Kidney (tissue), 14 donors: ENCODE results near the gene FOXN3. TPM values are rescaled to one million over a fixed set of nuclear protein-coding genes. Genes with fewer than 3 reads are reported as not detected.
"Not testable (repeated sequence)": the region's sequence is repeated elsewhere in the genome, so short reads cannot be mapped to it uniquely, and the experiment has no call there.

Experiments
- DNase-seq, 5 donors: peaks; one replicate each; pipeline ENCODE4 v3.0.0-alpha.2; 2013 to 2020
- FAIRE-seq: peaks from 2 replicates; lab custom pipeline; 2012; peaks lifted over from hg19 to GRCh38; lab: Jason Lieb, UNC
- H3K27ac ChIP-seq, 2 donors: one replicate each; pipeline ENCODE4 v1.7.0; 2013; ENCODE audit warnings: low read depth in 2 of 2, low read length in 2 of 2, inconsistent platforms in 1 of 2
- H3K27me3 ChIP-seq: one replicate; pipeline ENCODE4 v1.7.1; 2013; ENCODE audit warnings: low read length, inconsistent platforms; ENCODE audit not compliant: control insufficient read depth, insufficient read depth
- H3K36me3 ChIP-seq, 3 donors: one replicate each; pipeline versions ENCODE4 v1.7.0 to v1.7.1; 2013; ENCODE audit warnings: low read length in 3 of 3, control low read depth in 1 of 3, inconsistent platforms in 1 of 3; ENCODE audit not compliant: insufficient read depth in 3 of 3, control insufficient read depth in 2 of 3
- H3K4me1 ChIP-seq, 3 donors: one replicate each; pipeline versions ENCODE4 v1.7.0 to v1.7.1; 2013; ENCODE audit warnings: low read length in 3 of 3, inconsistent platforms in 1 of 3, low read depth in 1 of 3; ENCODE audit not compliant: control insufficient read depth in 2 of 3, insufficient read depth in 2 of 3
- H3K4me3 ChIP-seq, 3 donors: one replicate each; pipeline versions ENCODE4 v1.7.0 to v1.8.1; 2013; ENCODE audit warnings: low read length in 3 of 3, control low read depth in 1 of 3, inconsistent platforms in 1 of 3
- H3K9ac ChIP-seq, 3 donors: one replicate each; pipeline versions ENCODE4 v1.7.0 to v1.7.1; 2013; ENCODE audit warnings: low read length in 3 of 3, control low read depth in 1 of 3, inconsistent platforms in 1 of 3
- H3K9me3 ChIP-seq, 3 donors: one replicate each; pipeline versions ENCODE4 v1.7.0 to v1.7.1; 2013; ENCODE audit warnings: low read length in 3 of 3, control low read depth in 1 of 3, inconsistent platforms in 1 of 3; ENCODE audit not compliant: control insufficient read depth in 2 of 3, insufficient read depth in 1 of 3
- CTCF ChIP-seq: IDR thresholded peaks from 3 replicates; pipeline ENCODE4 v1.5.1; 2012; ENCODE audit warnings: mild to moderate bottlenecking, moderate library complexity, borderline replicate concordance; ENCODE audit not compliant: insufficient read depth; ENCODE audit errors: extremely low read depth
- intact Hi-C: fragments of 100-400 bp; cut with DNase I; formaldehyde crosslinking; loops from one replicate; pipeline ENCODE4 v1.11.1; 2022
- polyA plus RNA-seq: library from polyadenylated mRNA; stranded (reverse); fragments of 350-450 nt; fragmentation: Illumina TruSeq; extraction: RNeasy Lipid Tissue Mini Kit (QIAGEN cat#74804); gene quantifications from one replicate; pipeline ENCODE4 v1.2.3, GENCODE V29; 2014; ENCODE audit warnings: low read depth, low replicate concordance; ENCODE audit not compliant: insufficient read depth
- total RNA-seq: library from RNA; stranded (reverse); fragmentation: NEBNext Ultra II Directional; extraction: Animal tissue kit (Norgen Biotek cat#: 25700); gene quantifications from one replicate; pipeline ENCODE4 v1.2.1, GENCODE V29; 2021
- donor health status: control.
- donor health status: control.
- donor health status: control.
- donor health status: control.
- donor health status: control.
- donor health status: DM: yes; HTN: yes; CAD: no.
- donor health status: Normal renal cell carcinoma (clear cell type).

Gene FOXN3
- total and polyA plus RNA-seq, 2 donors from 2014 or later: 6.4 to 50.1 TPM

- no peak for FAIRE-seq
- Histone ChIP-seq H3K27me3 (no peaks in the 10 kb centered on the region), H3K9ac (no peak overlapping the region), H3K27ac (no peak overlapping the region), H3K4me3 (no peak overlapping the region), H3K36me3 (peaks cover 0 to 7% (median 5%) of the 10 kb centered on the region in 3 donors), H3K9me3 (no peaks in the 10 kb centered on the region), H3K4me1 (peaks cover 0 to 4% (median 0%) of the 10 kb centered on the region in 3 donors)
- TF ChIP-seq CTCF: no peak
- no peak for DNase-seq
- intact Hi-C loops: no loop called here
These were observed 256.6 kb downstream of the FOXN3 start for GRCh38 chr14:89160437-89160836.

GRCh38 chr14:89158701-89159100 lies 258.3 kb downstream of the FOXN3 start:
- Histone ChIP-seq H3K9ac (no peak overlapping the region), H3K4me1 (no peaks in the 10 kb centered on the region), H3K9me3 (no peaks in the 10 kb centered on the region), H3K27me3 (no peaks in the 10 kb centered on the region), H3K36me3 (peaks cover 0 to 7% (median 5%) of the 10 kb centered on the region in 3 donors), H3K27ac (no peak overlapping the region), H3K4me3 (no peak overlapping the region)
- TF ChIP-seq CTCF: no peak
- no peak for FAIRE-seq
- intact Hi-C loops: no loop called here
- no peak for DNase-seq

GRCh38 chr14:89158104-89158503 lies 258.9 kb downstream of the FOXN3 start:
- H3K9ac ChIP-seq, FAIRE-seq, intact Hi-C loops: not testable (repeated sequence)

GRCh38 chr14:89155491-89155890 lies 261.5 kb downstream of the FOXN3 start:
- FAIRE-seq (no peak), DNase-seq (no peak)
- intact Hi-C loops: no loop called here
- Histone ChIP-seq H3K27ac (no peak overlapping the region), H3K9me3 (no peaks in the 10 kb centered on the region), H3K4me3 (no peak overlapping the region), H3K27me3 (no peaks in the 10 kb centered on the region), H3K9ac (no peak overlapping the region), H3K4me1 (no peaks in the 10 kb centered on the region), H3K36me3 (no peaks in the 10 kb centered on the region)
- TF ChIP-seq CTCF: no peak

More at GRCh38 chr14:89158104-89158503, 258.9 kb downstream of the FOXN3 start:
- H3K27me3 ChIP-seq, H3K36me3 ChIP-seq, H3K27ac ChIP-seq, H3K9me3 ChIP-seq, DNase-seq, H3K4me1 ChIP-seq, H3K4me3 ChIP-seq: not testable (repeated sequence)

GRCh38 chr14:89151693-89152092 lies 265.3 kb downstream of the FOXN3 start:
- H3K4me1 ChIP-seq, H3K9ac ChIP-seq, H3K36me3 ChIP-seq, DNase-seq, H3K27ac ChIP-seq, FAIRE-seq, H3K27me3 ChIP-seq, intact Hi-C loops, H3K9me3 ChIP-seq, H3K4me3 ChIP-seq: not testable (repeated sequence)
